ENCODE results near the gene AIMP2.

DNA sequence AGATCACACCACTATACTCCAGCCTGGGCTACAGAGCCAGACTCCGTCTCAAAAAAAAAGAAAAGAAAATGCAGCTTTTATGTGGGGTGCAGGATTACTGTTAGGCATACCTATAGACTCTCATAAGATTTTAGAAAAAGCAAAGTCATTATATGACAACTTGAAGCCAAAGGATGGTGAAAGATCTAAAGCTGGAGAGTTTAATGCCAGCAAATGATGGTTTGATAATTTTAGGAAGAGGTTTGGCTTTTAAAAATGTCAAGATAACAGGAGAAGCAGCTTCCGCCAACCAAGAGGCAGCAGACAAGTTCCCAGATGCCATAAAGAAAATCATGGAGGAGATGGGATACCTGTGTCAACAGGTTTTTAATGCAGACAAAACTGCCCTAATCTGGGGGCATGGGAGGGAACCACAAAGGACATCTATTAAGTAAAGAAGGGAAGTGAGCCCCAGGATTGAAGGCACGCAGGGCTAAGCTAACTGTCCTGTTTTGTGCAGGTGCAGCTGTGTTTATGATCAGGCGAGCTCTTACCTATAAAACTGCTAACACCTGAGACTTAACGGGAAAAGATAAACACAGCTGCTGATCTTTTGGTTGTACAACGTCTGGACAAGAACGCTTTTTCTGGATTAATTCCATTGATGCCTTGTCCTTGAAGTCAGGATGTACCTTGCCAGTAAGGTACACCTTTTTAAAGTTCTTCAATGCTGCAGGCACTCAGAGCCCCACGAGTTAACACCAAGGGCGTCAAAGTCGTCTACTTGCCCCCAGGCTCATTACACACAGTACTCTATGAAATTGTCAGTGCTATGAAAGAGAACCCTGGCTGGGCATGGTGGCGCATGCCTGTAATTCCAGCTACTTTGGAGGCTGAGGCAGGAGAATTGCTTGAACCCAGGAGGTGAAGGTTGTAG lies 11.6 kb downstream of the AIMP2 start:
- TF ChIP-seq, protein P1, sequence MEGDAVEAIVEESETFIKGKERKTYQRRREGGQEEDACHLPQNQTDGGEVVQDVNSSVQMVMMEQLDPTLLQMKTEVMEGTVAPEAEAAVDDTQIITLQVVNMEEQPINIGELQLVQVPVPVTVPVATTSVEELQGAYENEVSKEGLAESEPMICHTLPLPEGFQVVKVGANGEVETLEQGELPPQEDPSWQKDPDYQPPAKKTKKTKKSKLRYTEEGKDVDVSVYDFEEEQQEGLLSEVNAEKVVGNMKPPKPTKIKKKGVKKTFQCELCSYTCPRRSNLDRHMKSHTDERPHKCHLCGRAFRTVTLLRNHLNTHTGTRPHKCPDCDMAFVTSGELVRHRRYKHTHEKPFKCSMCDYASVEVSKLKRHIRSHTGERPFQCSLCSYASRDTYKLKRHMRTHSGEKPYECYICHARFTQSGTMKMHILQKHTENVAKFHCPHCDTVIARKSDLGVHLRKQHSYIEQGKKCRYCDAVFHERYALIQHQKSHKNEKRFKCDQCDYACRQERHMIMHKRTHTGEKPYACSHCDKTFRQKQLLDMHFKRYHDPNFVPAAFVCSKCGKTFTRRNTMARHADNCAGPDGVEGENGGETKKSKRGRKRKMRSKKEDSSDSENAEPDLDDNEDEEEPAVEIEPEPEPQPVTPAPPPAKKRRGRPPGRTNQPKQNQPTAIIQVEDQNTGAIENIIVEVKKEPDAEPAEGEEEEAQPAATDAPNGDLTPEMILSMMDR (IDR thresholded peaks at IDR 0.05; ENCODE audit: low read length), result no peak
- no peak for TF ChIP-seq EZH2 (IDR thresholded peaks at IDR 0.05; ENCODE audit: borderline replicate concordance, low read length)

Measured in OCI-LY1 (cell line).